Measurements from ENCODE around the gene SELENOO.

The SELENOO gene

GRCh38 chr22:50217543-50218152 lies 16.8 kb downstream of the SELENOO start:
- TF ChIP-seq CEBPB (IDR thresholded peaks at IDR 0.05) (no peak), EP300 (IDR thresholded peaks at IDR 0.05; ENCODE audit: borderline replicate concordance) (no peak), CREB1 (IDR thresholded peaks at IDR 0.05; ENCODE audit: low read depth) (no peak), EGR1 (IDR thresholded peaks at IDR 0.05) (no peak), YY1 (IDR thresholded peaks at IDR 0.05; ENCODE audit: low read depth) (no peak), USF1 (IDR thresholded peaks at IDR 0.05) (no peak), NFIC (IDR thresholded peaks at IDR 0.05) (no peak), RAD21 (IDR thresholded peaks at IDR 0.05; ENCODE audit: low read depth) (no peak), FOXM1 (IDR thresholded peaks at IDR 0.05; ENCODE audit: borderline replicate concordance, low read depth) (no peak), TAF1 (IDR thresholded peaks at IDR 0.05; ENCODE audit: low read depth) (no peak), ZBTB7A (IDR thresholded peaks at IDR 0.05; ENCODE audit: low read depth) (no peak), REST (IDR thresholded peaks at IDR 0.05; ENCODE audit: low read depth) (no peak), TCF12 (IDR thresholded peaks at IDR 0.05; ENCODE audit: low read depth) (no peak), TEAD4 (IDR thresholded peaks at IDR 0.05) (no peak)
- TF ChIP-seq, protein P1, sequence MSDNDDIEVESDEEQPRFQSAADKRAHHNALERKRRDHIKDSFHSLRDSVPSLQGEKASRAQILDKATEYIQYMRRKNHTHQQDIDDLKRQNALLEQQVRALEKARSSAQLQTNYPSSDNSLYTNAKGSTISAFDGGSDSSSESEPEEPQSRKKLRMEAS (IDR thresholded peaks at IDR 0.05): no peak

- TF ChIP-seq TCF12 (IDR thresholded peaks at IDR 0.05; ENCODE audit: low read depth) (0 out of 2 replicates have a peak, but pooled peaks have one; percentile 16), NFIC (IDR thresholded peaks at IDR 0.05) (peak; percentile 56; the same call in 1 of the 2 replicates), REST (IDR thresholded peaks at IDR 0.05; ENCODE audit: low read depth) (no peak)
- TF ChIP-seq, protein P1 (IDR thresholded peaks at IDR 0.05): 0 out of 2 replicates have a peak, but pooled peaks have one; percentile 24
Measured at GRCh38 chr22:50218153-50218995, 17.6 kb downstream of the SELENOO start.

GRCh38 chr22:50218996-50219727 lies 18.4 kb downstream of the SELENOO start:
- no peak for TF ChIP-seq ZBTB7A (IDR thresholded peaks at IDR 0.05; ENCODE audit: low read depth)
- no peak; the same call in 1 of the 2 replicates for TF ChIP-seq EP300 (IDR thresholded peaks at IDR 0.05; ENCODE audit: borderline replicate concordance)
- TF ChIP-seq, protein P1 (IDR thresholded peaks at IDR 0.05): peak; percentile 98
- TF ChIP-seq NFIC (IDR thresholded peaks at IDR 0.05): peak; percentile 93
- TF ChIP-seq TCF12 (IDR thresholded peaks at IDR 0.05; ENCODE audit: low read depth): peak; percentile 84
- peak; percentile 96 for TF ChIP-seq USF1 (IDR thresholded peaks at IDR 0.05)
- TF ChIP-seq RAD21 (IDR thresholded peaks at IDR 0.05; ENCODE audit: low read depth): no peak
- TF ChIP-seq TEAD4 (IDR thresholded peaks at IDR 0.05): peak; percentile 30; the same call in 1 of the 2 replicates

GRCh38 chr22:50219800-50220602 lies 19.2 kb downstream of the SELENOO start:
- TF ChIP-seq FOXM1 (IDR thresholded peaks at IDR 0.05; ENCODE audit: borderline replicate concordance, low read depth) (no peak), EGR1 (IDR thresholded peaks at IDR 0.05) (no peak), TAF1 (IDR thresholded peaks at IDR 0.05; ENCODE audit: low read depth) (no peak), USF1 (IDR thresholded peaks at IDR 0.05) (no peak), TCF12 (IDR thresholded peaks at IDR 0.05; ENCODE audit: low read depth) (no peak), CEBPB (IDR thresholded peaks at IDR 0.05) (no peak), NFIC (IDR thresholded peaks at IDR 0.05) (no peak), CREB1 (IDR thresholded peaks at IDR 0.05; ENCODE audit: low read depth) (no peak), TEAD4 (IDR thresholded peaks at IDR 0.05) (no peak), EP300 (IDR thresholded peaks at IDR 0.05; ENCODE audit: borderline replicate concordance) (no peak; the same call in 1 of the 2 replicates), REST (IDR thresholded peaks at IDR 0.05; ENCODE audit: low read depth) (no peak), YY1 (IDR thresholded peaks at IDR 0.05; ENCODE audit: low read depth) (no peak)
- TF ChIP-seq, protein P1 (IDR thresholded peaks at IDR 0.05): no peak

All from Ishikawa (cell line).